Esophagus mucosa (tissue), 1 donor: ENCODE measurements around the gene GALNTL6. TPM values are rescaled to one million over a fixed set of nuclear protein-coding genes. Genes with fewer than 3 reads are reported as not detected.

Experiments
- ATAC-seq: fragments of 200-7000 bp; cut with Tn5 transposase; one replicate; pipeline ENCODE4 v1.9.1; 2020
- total RNA-seq: library from RNA; stranded (reverse); gene quantifications from one replicate; pipeline ENCODE4 v1.2.4, GENCODE V29; 2023
- donor health status: DM: yes; HTN: yes; CAD: no.

GALNTL6 gene
- total RNA-seq, 1 donor from 2014 or later: not detected

- no peak for ATAC-seq
Measured at GRCh38 chr4:171889681-171890080, 76.5 kb downstream of the GALNTL6 start.

GRCh38 chr4:171891038-171891437 lies 77.8 kb downstream of the GALNTL6 start:
- ATAC-seq: no peak

DNA sequence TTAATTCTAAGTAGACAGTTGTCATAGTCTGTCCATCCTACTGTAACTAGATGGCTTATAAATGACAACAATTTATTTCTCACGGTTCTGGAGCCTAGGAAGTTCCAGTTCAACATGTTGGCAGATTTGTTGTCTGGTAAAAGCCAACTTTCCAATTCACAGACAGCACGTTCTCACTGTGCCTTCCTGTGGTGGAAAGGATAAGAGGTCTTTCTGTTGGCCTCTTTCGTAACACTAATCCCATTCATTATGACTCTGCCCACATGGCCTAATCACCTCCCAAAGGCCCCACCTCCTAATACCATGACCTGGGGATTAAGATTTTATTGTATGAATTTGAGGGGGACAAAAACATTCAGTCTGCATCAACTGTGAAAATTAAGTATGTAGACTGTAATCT lies 83.2 kb downstream of the GALNTL6 start:
- ATAC-seq: no peak

DNA sequence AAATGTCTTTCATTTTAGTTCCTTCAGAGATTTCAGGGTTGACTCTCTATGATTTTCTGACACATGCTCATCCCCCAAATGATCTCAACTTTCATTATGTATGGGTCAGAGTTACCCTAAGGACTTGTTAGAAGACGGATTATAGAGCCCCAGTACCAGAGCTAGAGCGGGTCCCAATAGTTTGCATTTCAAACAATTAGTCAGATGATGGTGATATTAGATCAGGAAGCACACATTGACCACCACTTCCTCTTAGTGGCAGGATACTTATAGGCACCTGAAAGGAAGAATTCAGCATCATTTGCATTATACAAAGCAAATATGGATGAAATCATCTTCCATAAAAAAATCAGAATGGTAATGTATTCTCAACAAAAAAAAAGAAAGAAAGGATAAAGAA lies 106.1 kb downstream of the GALNTL6 start:
- ATAC-seq: no peak

- no peak for ATAC-seq
Measured at GRCh38 chr4:171920901-171921300, 107.7 kb downstream of the GALNTL6 start.

GRCh38 chr4:171924746-171925376 lies 111.7 kb downstream of the GALNTL6 start:
- no peak for ATAC-seq

DNA sequence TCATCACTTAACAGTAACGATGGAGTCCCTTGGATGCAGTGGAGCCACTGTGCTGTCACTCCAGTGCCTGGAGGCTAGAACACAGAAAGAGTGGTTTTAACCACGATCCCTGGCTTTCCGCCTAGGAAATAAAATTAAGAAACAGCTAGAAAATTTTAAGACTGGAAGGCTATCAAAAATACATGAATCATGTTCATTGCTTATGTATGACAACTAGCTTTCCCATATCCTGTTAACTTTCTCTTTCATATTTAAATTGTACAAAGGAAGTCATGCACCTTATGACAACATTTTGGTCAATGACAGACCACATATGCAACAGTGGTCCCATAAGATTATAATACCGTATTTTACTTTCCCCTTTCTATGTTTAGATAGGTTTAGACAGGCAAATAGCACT lies 115.1 kb downstream of the GALNTL6 start:
- ATAC-seq: no peak

- no peak for ATAC-seq
Measured at GRCh38 chr4:171929477-171929876, 116.3 kb downstream of the GALNTL6 start.

DNA sequence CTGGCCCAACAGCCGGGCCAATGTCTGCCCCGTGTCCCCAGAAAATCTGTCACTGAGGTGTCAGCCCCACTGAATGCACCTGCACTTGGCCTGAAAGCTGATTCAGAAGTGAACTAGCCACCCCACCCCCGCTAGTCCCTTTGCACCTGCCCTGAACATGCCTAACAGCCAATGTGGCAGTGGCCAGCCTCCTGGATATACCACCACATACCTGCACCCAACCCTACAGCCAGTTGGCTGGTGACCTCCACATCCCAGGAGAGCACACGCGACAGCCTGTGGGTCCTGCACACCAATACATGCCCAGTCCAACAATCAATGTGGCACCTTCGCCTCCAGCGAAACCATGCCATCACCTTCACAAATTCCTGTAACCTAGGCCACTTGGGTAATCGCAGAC lies 116.7 kb downstream of the GALNTL6 start:
- ATAC-seq: no peak

DNA sequence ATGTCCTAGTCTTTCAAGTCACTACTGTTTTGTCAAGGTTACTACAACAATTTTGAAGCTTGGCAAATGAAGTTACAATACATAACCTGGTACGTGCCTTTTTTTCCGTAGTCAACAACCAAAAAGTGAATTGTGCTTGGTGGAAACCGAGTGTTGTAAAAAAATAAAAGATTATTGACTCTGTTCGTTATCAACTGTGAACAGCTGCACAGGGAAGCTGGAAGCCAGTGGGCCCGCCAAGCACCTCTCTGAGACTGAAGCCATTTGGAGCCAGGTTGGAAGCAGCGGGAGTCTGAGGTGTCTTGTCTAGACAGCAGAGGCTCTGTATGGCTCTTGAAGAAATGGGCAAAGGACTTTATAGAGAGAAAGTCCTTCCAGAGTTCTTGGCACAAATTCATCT lies 119.0 kb downstream of the GALNTL6 start:
- ATAC-seq: no peak

- ATAC-seq: no peak
Measured at GRCh38 chr4:171940656-171941055, 127.5 kb downstream of the GALNTL6 start.

DNA sequence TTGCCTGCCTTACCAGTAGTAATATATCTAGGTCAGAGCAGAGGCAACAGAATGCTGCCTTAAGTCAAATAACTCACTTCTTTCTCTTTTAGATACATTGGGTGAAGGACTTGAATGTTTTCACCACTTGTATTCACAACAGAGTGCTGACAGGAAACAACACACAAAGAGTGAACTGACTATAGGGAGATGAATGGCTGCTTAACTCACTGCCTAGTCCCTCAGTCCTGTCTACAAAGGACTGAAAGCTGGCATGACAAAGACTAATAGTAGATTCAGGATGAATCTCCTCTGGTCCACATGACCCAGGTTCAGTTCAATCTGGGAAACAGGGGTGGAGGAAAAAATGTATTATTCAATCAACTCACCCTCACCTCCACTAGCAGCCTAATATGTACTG lies 134.2 kb downstream of the GALNTL6 start:
- no peak for ATAC-seq

DNA sequence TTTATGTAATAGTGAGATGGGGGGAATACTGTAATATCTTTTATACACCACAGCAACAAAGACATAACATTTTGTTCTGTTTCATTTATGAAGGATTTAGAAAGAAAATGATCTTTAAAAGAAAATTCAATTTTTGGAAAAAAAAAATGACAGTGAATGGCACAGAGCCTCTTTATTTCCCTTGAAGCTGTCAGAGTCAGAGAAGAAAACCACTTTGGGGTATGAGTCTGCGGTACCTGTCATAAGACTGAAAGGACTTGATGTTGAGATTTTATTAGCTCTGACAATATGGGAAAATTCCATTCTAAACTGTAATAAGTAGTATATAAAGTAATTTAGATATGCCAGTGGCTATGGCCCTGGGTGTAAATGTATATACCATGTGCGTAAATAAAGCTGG lies 134.8 kb downstream of the GALNTL6 start:
- ATAC-seq: no peak

DNA sequence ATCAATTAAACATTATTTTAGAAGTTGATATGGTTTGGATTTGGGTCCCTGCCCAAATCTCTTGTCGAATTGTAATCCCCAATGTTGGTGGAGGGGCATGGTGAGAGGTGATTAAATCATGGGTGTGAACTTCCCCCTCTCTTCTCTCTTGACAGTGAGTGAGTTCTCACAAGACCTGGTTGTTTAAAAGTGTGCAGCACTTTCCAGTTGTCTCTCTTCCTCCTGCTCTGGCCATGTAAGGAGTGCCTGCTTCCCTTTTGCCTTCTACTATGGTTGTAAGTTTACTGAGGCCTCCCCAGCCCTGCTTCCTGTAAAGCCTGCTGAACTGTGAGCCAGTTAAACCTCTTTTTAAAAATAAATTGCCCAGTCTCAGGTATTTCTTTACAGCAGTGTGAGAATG lies 141.4 kb downstream of the GALNTL6 start:
- ATAC-seq: peak; percentile 35

DNA sequence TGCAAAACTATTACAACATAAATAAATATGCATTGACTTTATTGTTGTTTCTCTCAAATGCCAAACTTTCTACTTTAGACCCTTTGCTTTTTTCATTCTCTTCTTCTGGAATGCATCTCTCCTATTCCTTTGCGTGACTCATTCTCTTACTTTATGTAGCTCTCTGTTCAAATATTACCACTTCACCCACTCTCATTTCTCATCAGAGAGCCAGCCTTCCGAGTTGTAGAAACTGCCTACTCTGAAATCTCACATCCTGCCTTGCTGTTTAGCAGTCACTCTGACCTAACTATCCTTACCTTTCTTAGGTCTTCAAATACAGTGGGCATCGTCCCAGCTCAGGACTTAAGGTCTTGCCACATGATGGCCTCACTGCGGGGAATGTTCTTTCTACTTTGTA lies 143.5 kb downstream of the GALNTL6 start:
- no peak for ATAC-seq

DNA sequence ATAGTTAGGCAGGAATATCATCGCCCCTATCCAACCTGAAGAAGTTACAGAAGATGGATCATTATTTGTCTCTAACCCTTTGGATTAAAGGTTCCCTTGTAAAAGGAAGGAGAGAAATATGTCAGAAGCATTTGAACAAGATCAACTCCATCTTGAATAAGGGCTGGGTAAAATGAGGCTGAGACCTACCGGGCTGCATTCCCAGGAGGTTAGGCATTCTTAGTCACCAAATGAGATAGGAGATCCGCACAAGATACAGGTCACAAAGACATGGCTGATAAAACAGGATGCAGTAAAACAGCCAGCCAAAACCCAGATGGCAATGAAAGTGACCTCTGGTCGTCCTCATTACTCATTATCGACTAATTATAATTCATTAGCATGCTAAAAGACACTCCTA lies 148.9 kb downstream of the GALNTL6 start:
- ATAC-seq: no peak

GRCh38 chr4:171966356-171966755 lies 153.2 kb downstream of the GALNTL6 start:
- no peak for ATAC-seq

- ATAC-seq: no peak
Measured at GRCh38 chr4:171978216-171978615, 165.0 kb downstream of the GALNTL6 start.

DNA sequence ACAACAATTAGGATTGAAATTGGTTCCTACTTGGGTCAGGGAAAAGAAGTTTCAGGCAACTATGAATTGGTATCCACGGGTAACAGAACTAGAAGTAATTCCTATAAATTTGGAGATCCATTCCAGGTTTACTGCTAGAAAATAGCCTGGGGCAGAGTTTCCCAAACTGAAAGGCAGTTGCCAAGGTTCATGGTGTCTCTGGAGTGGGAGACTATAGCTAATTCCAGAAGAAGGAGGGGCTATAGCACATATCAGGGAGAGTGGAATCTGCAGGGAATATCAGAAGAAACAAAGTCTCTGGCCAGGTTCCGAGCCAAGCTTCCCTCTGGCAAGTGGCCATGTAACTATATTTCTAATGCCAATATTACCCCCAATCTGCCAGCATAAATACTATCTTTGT lies 166.3 kb downstream of the GALNTL6 start:
- ATAC-seq: no peak

DNA sequence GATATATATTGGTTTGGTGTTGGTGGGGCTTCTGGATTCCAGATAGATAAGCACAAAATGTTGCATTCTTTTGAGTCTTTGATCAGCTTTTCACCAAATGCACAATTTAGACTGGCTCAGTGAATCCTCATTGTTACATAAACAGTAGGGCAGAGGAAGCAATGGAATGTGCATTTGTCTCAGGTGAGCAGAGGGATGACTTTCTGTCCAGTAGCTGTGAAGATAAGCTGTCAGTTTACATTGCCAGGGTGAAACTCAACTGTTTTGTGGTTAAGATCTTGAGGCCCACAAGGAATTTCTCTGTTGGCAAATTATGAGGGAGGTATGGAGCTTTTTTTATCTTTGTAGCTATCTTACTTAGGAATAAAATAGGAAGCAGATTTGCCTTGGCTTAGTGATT lies 168.0 kb downstream of the GALNTL6 start:
- no peak for ATAC-seq

DNA sequence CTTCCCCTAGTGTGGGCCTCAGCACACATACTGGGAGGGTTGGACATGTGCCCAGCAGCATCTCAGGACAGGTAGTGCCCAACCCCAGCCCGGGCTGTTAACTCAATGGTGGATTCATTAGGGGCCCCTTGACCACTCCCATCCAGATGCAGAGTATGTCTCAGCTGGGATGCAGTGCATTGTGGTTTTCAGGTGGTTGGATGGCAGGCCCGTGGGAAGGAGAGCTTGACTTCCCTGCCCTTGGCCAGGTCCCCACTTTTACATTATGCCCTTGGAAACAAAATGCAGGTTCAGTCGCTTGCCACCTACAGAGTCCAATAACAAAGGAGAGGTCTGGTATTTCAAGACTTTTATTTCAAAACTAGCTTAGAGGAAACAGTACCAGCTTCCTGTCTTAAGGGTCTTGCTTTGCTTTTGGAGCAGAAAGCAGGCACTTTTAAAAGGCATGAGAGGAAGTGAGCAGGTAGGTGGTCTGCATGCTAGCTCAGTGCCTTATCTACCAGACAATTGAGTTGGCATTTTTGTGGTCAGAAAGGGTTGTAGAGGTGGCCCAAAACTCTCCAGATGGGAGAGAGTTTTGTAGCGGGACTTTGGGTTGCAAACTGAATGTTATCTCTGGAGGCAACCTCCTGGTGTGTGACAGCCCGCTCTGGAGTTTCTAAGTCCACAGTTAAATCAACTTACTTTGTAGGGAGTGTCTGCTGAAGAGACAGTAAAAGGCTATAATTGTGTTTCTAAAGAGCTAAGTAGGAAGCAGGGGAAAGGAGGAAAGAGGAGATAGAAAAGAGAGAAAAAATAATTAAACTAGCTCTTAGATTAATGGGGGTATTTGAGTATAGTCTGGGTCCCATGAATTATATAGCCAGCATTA lies 171.0 kb downstream of the GALNTL6 start:
- ATAC-seq: no peak

GRCh38 chr4:171985129-171985528 lies 171.9 kb downstream of the GALNTL6 start:
- ATAC-seq: no peak

DNA sequence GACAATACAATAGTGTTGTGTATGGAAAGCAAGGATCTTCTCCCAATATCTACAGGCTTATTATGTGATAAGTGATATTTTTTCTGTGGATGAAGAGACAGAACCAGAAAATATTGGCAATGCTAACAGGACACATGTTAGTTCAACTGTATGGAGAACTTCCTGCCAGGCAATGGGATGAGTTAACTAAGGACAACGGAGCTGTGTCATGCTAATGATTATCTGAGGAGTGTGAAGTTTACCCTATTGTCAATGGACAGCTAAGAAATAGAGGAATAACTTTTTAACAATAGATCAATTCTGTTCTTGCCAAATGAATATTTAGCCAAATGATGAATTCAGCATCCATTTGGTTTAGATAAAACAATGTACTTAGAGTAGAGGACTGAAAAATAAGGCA lies 180.0 kb downstream of the GALNTL6 start:
- no peak for ATAC-seq

GRCh38 chr4:172007889-172008288 lies 194.7 kb downstream of the GALNTL6 start:
- ATAC-seq: no peak
